GM18873 (cell line): Measurements from ENCODE around the gene SH3BGRL3.
"Not testable (repeated sequence)": the region's sequence is repeated elsewhere in the genome, so short reads cannot be mapped to it uniquely, and the experiment has no call there.

Experiments used
- ATAC-seq: cut with Tn5 transposase; IDR thresholded peaks from one replicate; pipeline ENCODE4 v1.9.1; 2021; ENCODE audit warnings: mild to moderate bottlenecking, moderate library complexity, moderate number of reproducible peaks; ENCODE audit not compliant: unreplicated experiment, low FRiP score

Gene SH3BGRL3

GRCh38 chr1:26290122-26290881 is 10.4 kb downstream of the SH3BGRL3 start:
- ATAC-seq: no peak

DNA sequence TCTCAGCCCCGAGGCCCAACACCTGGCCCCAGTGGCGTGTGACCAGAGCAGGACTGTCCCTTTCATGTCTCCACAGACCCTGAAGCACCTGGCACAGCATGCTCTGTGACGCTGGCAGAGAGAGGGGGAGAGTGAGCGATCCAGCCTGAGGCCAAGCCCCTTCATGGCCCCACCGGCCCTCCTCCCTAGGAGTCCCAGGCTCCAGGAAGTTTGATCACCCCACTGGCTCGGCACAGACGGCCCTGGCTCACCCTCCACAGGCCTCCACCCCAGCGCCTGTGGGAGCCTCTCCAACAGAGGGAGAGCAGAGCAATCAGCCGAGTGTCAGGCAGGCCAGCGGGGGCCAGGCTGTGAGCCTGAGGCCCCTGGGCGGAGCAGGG is 11.0 kb downstream of the SH3BGRL3 start:
- no peak for ATAC-seq

DNA sequence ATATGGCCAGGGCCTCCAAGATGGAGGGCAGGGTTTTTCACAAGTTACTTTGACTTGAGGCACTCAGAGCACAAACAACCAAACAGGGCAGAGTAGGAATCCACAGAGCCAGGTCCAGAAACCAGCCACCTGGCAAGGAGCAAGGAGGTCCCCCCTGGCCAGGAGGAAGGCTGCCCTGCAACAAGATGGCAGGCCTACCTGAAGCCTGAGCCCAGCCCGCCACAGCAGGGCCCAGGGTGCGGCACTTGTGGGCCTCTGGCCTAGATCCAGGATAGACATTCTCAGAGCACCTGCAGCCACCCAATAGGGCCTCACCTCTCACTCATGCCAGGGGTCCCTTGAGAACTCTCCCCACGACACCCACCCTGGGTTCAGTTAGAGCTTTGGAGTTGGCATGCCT is 11.5 kb downstream of the SH3BGRL3 start:
- ATAC-seq: no peak

DNA sequence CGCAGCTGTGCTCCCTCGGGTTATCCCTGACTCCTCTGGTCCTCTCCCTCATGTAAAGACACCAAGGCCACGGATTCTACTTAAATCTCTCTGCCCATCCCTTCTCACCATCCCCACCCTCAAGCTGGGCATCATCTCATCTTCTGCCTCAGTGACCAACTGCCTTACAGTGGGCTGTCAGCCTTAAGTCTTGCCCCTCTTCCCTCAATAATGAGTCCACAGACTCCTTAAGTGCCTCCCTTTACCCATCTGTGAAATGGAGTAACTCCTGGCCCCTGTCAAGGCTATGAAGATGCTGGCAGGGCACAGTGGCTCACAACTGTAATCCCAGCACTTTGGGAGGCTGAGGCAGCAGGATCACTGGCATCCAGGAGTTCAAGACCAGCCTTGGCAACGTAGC is 12.1 kb downstream of the SH3BGRL3 start:
- no peak for ATAC-seq

- ATAC-seq: not testable (repeated sequence)
These were observed 12.8 kb downstream of the SH3BGRL3 start for GRCh38 chr1:26292735-26293134.

DNA sequence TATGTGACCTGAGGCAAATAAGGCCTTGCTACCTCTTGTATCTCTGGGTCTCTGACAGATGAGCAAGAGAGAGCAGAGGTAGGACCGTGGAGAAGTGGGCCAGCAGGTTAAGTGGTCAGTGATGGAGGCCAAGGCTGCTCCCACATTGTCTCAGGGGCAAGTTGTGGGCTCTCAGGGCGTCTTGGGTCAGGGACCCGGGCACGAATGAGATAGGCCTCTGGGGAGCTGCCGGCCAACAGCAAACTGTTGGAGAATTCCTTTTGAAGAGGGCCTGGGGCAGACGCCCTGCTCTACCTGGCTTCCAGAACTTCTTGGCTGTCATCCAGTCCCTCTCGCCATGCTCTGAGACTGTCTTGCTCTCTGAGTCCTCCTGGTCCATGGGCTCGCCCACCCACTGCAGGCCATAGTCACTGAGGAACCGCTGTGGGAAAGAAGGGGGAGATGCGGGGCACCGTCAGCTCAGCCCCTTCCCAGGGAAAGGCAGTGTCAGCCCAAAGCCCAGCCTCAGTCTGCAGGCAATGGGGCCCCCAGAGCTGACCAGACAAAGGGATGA is 14.1 kb downstream of the SH3BGRL3 start:
- ATAC-seq: no peak

DNA sequence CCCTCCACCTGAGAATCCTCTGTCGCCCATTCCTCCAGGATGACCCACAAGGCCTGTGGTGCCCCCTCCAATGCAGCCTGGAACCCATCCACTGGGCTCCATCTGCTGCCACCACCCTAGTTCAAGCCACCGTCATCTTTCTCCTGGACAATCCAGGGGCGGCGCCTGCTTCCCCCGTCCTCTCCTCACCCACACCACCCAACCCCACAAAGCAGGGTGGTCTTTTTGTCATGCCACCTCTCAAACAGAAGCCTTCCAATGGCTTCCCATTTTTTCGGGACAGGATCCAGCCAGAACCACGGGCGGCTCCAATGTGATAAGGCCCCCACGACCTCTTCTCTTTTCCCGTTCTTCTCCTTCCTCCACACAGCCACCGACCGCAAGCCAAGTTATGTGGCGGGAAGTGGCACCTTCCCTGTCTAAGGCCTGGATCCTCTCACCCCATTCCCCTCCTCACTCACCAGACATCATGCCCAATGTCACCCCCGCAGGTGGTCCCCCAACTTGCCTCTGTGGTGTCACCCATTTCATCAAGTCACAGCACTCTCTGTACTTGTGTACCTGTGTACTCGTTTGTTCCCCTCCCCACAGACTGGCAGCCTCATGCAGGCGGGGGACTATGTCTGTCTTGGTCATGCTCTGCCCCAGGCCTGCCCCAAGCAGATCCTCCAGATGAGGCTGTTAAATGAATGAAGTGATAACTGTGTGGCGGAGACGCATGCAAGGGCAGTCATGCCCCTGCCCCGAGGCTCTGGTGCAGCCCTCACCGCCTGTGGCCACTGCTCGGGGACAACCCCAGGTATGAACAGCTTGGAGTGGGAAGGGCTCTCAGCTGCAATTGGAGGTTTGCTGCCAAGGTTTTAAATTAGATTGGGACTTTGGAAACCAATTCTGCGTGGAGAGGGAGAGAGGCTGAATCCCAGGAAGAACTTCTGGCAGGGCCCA is 15.6 kb downstream of the SH3BGRL3 start:
- ATAC-seq: no peak

- ATAC-seq: no peak
These were observed 16.6 kb downstream of the SH3BGRL3 start for GRCh38 chr1:26296340-26297056.

DNA sequence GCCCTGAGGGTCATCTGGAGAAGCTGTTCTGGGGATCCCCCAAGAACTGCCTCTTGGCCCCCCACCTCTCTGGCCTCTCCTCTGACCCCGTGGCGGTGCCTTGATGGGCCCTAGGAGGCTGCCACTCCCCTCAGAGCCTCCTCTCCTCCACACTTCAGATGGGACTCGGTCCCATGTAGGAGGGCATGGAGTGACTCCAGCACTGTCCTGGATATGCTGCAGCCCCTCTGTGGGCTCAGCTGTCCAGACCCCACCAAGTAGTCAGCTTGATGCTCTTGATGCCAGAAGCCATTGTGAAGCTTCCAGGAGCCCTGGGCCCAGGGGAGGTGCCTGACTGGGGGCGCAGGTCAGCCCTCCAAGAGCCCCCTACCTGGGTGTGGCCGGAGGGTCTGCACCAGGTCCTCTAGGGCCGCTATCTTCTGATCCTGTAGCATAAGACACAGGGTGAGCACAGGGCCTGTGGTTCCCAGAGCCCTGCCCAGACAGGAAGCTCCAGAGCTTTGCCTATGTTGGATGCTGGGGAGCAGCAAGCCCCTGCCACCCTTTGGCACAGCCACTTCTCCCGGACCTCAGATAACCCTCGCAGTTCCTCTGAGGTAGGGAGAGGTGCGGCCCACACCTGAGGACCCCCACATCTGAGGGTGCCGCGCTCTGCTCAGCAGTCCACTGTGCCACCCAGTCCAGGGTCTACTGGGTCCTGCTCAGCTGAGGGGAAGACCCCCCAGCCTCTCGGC is 17.3 kb downstream of the SH3BGRL3 start:
- no peak for ATAC-seq

DNA sequence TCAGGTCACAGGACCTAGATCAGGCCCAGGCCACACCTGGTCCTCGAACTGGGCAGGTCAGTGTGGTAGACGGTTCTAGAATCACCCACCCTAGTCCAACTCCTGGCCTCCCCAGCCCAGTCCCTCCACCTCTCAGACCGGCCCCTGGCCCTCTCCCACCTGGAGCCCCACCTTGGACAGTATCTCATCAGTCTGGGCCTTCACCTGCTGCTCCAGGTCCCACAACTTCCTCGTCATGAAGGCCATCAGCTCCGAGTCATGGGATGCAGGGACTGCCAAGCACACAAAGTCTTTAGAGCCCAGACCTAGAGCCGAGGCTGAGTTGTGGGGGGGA is 17.9 kb downstream of the SH3BGRL3 start:
- ATAC-seq: no peak

DNA sequence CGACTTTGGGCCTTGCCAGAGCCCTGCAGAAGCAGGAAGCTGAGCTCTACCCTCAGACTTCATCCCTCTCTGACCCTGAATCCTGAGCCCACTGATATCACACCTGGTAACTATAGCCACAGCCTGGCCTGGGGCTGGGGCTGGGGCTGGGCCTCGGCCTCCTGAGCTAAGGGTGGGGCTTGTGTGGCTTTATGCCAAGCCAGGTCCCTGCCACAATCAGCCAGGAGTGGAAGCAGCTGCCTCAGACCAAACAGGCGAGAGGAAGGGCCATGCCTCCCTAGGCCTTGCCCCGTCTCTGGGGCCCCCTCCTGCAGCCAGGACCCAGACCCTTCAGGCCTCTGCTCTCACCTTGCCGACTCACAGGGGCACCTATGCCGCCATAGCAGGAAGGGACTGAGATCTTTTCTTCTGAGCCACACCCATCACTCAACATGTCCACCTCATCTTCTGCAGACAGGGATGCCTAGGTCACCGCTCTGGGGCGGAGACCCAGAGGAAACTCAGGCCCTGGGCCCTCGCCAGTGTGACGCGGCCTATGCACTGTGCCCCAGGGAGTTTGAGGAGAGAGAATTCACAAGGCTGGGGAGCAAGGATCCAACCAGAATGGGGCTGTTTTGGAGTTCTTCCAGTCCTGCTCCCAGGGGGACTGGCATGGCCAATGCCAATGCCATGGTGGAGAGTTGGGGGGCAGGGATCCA is 20.8 kb downstream of the SH3BGRL3 start:
- no peak for ATAC-seq

GRCh38 chr1:26302733-26303405 is 23.0 kb downstream of the SH3BGRL3 start:
- ATAC-seq: no peak

DNA sequence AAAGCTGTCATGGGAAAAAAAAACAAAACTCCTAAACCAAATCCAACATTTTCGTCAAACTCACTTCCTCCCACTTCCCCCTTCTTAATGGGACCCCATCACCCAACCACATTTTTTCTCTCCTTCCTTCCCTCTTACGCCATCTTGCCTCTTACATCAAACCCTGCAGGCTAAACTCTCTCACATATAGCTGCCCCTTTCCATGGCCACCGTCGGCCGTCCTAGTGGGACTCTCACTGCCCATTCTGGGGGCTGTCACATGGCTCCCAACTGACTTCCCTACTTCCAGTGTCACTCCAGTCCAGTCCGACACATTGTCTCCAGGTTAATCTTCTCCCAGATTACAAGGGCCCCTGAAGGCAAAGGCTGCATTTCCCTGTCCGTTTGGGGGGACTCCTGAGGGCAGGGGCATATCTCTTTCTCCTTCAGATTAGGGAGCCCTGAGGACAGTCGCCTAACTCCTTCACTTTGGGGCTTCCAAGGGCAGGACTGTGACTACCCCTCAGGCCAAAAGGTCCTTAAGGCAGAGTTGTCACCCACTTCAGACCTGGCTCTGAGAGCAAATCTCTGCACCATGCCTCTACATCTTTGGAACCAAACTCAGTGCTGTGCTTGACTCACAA is 25.9 kb downstream of the SH3BGRL3 start:
- no peak for ATAC-seq

GRCh38 chr1:26306290-26307229 is 26.7 kb downstream of the SH3BGRL3 start, which contains the start of gene UBXN11:
UBXN11 (minus strand) TSS chr1:26306636; CDS start chr1:26302883, 3,753 bp downstream.
- peak; percentile 94 for ATAC-seq

DNA sequence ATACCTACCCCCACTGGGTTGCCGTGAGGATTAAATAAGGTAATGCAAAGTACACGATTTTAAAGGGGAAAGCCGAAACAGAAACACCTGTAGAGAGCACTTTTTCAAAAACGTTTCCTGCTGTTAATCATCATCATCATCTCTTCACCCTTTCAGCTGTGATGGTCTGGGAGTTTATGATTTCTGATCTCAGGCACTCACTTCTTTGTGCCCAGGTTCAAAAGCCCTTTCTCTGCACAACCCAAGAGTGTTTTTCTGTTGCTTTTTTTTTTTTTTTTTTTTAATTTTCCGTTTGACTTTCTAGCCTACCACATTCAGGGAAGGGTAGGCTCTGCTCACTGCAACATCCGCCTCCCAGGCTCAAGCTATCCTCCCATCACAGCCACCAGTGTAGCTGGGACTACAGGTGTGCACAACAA is 27.5 kb downstream of the SH3BGRL3 start:
- peak; percentile 4 for ATAC-seq

DNA sequence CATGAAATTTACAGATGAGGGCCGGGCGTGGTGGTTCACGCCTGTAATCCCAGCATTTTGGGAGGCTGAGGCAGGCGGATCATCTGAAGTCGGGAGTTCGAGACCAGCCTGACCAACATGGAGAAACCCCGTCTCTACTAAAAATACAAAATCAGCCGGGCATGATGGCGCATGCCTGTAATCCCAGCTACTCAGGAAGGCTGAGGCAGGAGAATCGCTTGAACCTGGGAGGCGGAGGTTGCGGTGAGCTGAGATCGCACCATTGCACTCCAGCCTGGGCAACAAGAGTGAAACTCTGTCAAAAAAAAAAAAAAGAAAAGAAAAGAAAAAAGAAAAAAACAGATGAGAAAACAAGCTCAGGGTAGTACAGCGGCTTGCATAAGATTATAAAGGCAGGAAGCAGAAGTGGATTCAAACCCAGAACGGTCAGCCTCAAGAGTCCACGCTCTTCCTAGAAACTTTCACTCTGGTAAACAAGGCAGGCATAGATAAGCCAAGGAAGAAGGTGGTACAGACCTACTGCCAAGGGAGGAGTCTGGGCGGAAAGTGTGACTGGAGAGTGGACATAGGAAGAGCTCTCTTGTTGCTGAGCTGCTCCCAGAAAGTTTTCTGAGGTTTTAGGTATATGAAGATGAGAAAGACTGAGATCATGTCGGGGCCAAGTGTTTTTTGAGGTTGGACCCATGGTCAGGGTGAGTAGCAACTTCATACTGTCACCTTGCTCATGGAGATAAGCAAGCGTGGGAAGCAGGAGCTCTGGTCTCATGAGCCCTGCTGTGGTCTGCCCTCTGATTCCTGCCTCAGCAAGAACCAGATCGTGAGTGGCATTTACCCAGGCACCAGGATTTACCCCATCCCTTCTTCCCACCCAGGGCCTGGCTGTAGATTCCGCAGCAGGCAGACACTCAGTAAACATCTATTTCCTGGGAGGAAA is 28.3 kb downstream of the SH3BGRL3 start:
- not testable (repeated sequence) for ATAC-seq
